Subcutaneous adipose tissue (tissue), 4 donors: Measurements from ENCODE around the gene SF3B3. TPM values are rescaled to one million over a fixed set of nuclear protein-coding genes. Genes with fewer than 3 reads are reported as not detected.

Source experiments
- CTCF ChIP-seq: fragments of 450-650 bp; IDR thresholded peaks from one replicate; pipeline ENCODE4 v1.5.1; 2016; ENCODE audit warnings: low read depth, mild to moderate bottlenecking, control low read depth, antibody characterized with exemption, moderate library complexity
- total RNA-seq, 4 donors: library from RNA; depleted of rRNA; stranded (reverse); fragments of >200 nt; gene quantifications; one replicate each; pipeline ENCODE4 v1.1.0, GENCODE V29; 2016

Gene SF3B3
- total RNA-seq, 4 donors from 2014 or later, result 75.6 to 143 (median 105) TPM

DNA sequence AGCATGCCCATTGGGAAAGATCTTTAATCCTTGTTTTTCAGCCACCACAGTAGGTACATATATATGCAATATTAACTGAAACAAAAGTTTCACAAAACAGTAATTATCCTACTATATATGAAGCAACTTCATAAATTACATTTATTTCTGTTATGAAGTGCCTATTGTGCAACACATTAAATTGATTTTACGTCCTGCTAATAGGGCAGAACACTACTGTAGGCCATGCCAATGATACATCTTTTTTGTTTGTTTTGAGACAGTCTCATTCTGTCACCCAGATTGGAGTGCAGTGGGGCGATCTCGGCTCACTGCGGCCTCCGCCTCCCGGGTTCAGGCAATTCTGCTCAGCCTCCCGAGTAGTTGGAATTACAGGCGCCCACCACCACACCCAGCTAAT, 29.1 kb downstream of the SF3B3 start:
- TF ChIP-seq CTCF, result no peak

GRCh38 chr16:70553645-70554044, 30.0 kb downstream of the SF3B3 start:
- no peak for TF ChIP-seq CTCF

- no peak for TF ChIP-seq CTCF
Measured at GRCh38 chr16:70556063-70556462, 32.4 kb downstream of the SF3B3 start.

- TF ChIP-seq CTCF, result no peak
Measured at GRCh38 chr16:70561623-70562022, 38.0 kb downstream of the SF3B3 start.

GRCh38 chr16:70563636-70564035, 40.0 kb downstream of the SF3B3 start:
- no peak for TF ChIP-seq CTCF

DNA sequence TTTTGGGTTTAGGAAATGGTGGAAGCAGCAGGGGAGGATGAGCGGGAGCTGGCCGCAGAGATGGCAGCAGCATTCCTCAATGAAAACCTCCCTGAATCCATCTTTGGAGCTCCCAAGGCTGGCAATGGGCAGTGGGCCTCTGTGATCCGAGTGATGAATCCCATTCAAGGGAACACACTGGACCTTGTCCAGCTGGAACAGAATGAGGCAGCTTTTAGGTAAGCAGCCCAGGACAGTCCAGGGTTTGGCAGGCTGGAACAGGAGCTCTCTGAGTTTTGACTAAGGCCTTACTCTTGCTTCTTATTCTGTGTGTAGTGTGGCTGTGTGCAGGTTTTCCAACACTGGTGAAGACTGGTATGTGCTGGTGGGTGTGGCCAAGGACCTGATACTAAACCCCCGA, 41.4 kb downstream of the SF3B3 start:
- no peak for TF ChIP-seq CTCF

DNA sequence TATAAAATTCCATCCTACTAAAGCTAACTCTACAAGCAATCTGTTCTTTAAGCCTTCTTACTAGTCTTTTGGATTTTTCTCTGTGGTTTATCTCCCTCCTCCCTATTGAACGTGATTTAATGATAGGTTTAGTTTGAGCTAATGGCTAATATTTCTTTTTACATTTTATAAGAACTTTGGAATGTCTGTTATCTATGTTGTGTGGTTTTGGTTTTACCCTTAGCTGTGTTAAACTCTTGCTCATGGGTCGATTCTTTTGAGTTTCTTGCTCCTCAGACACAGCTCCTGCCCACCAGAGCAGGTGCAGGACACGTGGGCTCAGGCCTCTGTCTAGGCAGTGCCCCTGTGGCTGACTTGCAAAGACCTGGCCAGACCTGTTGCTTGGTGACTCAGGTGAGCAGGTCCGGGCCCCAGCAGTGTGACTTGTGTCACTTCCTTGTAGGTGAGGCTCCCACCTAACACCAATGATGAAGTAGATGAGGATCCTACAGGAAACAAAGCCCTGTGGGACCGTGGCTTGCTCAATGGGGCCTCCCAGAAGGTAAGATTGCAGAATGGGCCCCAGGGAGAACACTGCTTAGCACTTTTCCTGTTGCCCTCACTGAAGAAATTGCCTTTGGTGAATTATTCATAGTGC, 45.1 kb downstream of the SF3B3 start:
- no peak for TF ChIP-seq CTCF
